ENCODE measurements around the gene TIPIN. TPM values are rescaled to one million over a fixed set of nuclear protein-coding genes. Genes with fewer than 3 reads are reported as not detected.
"Not testable (repeated sequence)": the region's sequence is repeated elsewhere in the genome, so short reads cannot be mapped to it uniquely, and the experiment has no call there.

The TIPIN gene
- total RNA-seq, 1 experiment from 2014 or later, result 22.2 TPM

- TF ChIP-seq ARID4B (CRISPR knock-in tag; IDR thresholded peaks at IDR 0.05; ENCODE audit: borderline replicate concordance) (no peak), MAX (CRISPR knock-in tag; IDR thresholded peaks at IDR 0.05) (no peak), TEAD4 (CRISPR knock-in tag; IDR thresholded peaks at IDR 0.05) (no peak), ATF6 (CRISPR knock-in tag; IDR thresholded peaks at IDR 0.05) (no peak), ZNF423 (CRISPR knock-in tag; IDR thresholded peaks at IDR 0.05) (no peak)
These were observed 50.1 kb downstream of the TIPIN start (continued) for GRCh38 chr15:66306381-66306780.

- POLR2A ChIA-PET; H3K4me1 Mint-ChIP-seq; CTCF ChIA-PET; DNase-seq (ENCODE audit: low spot score); H3K9me3 Mint-ChIP-seq; H3K27ac Mint-ChIP-seq; H3K27me3 Mint-ChIP-seq (ENCODE audit: low read depth); ATAC-seq; H3K4me3 Mint-ChIP-seq: not testable (repeated sequence)
- peaks cover 15% of the 10 kb centered on the region for H3K36me3 Mint-ChIP-seq
These were observed 52.1 kb downstream of the TIPIN start for GRCh38 chr15:66304425-66304824.

GRCh38 chr15:66302489-66303278 lies 53.8 kb downstream of the TIPIN start:
- Mint-ChIP-seq H3K4me1 (peaks cover 14% of the 10 kb centered on the region; the same call in 1 of the 2 replicates), H3K4me3 (no peak overlapping the region), H3K27ac (peak overlapping the region; percentile 80; the same call in 1 of the 2 replicates), H3K36me3 (peaks cover 13% of the 10 kb centered on the region), H3K9me3 (no peaks in the 10 kb centered on the region), H3K27me3 (ENCODE audit: low read depth) (no peaks in the 10 kb centered on the region)
- DNase-seq (ENCODE audit: low spot score), result no peak
- TF ChIP-seq SMAD4 (CRISPR knock-in tag; IDR thresholded peaks at IDR 0.05) (no peak), MYBL2 (CRISPR knock-in tag; IDR thresholded peaks at IDR 0.05) (no peak), OVOL2 (CRISPR knock-in tag; IDR thresholded peaks at IDR 0.05; ENCODE audit: borderline replicate concordance) (no peak), ZNF121 (CRISPR knock-in tag; IDR thresholded peaks at IDR 0.05) (no peak), ZNF138 (CRISPR knock-in tag; conservative IDR thresholded peaks at IDR 0.05) (no peak), E2F5 (CRISPR knock-in tag; IDR thresholded peaks at IDR 0.05) (no peak), ESRRA (CRISPR knock-in tag; IDR thresholded peaks at IDR 0.05; ENCODE audit: borderline replicate concordance) (no peak), CBFB (CRISPR knock-in tag; IDR thresholded peaks at IDR 0.05; ENCODE audit: low read depth) (no peak), ATF1 (CRISPR knock-in tag; IDR thresholded peaks at IDR 0.05) (no peak)
- no peak for ATAC-seq
- ChIA-PET POLR2A (interaction anchor here (0.9 to 1.5 kb wide), 2 partner anchors 9 to 20 kb away, joined by 3 read pairs; partner anchors contain the start of gene DIS3L), CTCF (interaction anchor here (0.7 to 1.1 kb wide), 2 partner anchors 15 to 195 kb away, joined by 3 read pairs; partner anchors contain the start of gene SNAPC5)
